Skeletal muscle satellite cell (primary cell): ENCODE results near the gene TLE3.

Experiments
- H3K27me3 ChIP-seq: 2 replicates; pipeline ENCODE4 v1.7.0; 2013; ENCODE audit warnings: low read length; ENCODE audit not compliant: control insufficient read depth, insufficient read depth
- H3K36me3 ChIP-seq: 2 replicates; pipeline ENCODE4 v1.7.0; 2013; ENCODE audit warnings: mild to moderate bottlenecking, control low read depth, low read length; ENCODE audit not compliant: insufficient read depth
- H3K4me1 ChIP-seq: 2 replicates; pipeline ENCODE4 v1.7.0; 2013; ENCODE audit warnings: low read length; ENCODE audit not compliant: control insufficient read depth, insufficient read depth
- H3K4me2 ChIP-seq: 2 replicates; pipeline ENCODE4 v1.7.0; 2013; ENCODE audit warnings: mild to moderate bottlenecking, low read length
- H3K4me3 ChIP-seq: 2 replicates; pipeline ENCODE4 v1.7.0; 2013; ENCODE audit warnings: low read length
- H3K9ac ChIP-seq: 2 replicates; pipeline ENCODE4 v1.7.0; 2013; ENCODE audit warnings: mild to moderate bottlenecking, low read depth, low read length, moderate library complexity
- H3K9me3 ChIP-seq: replicated peaks from 2 replicates; pipeline ENCODE4 v1.7.0; 2013; ENCODE audit warnings: mild to moderate bottlenecking, control low read depth, low read length

TLE3 gene

GRCh38 chr15:70030851-70031250 lies 66.9 kb downstream of the TLE3 start:
- Histone ChIP-seq H3K9ac (no peak overlapping the region), H3K4me1 (peaks cover 16% of the 10 kb centered on the region), H3K4me2 (no peak overlapping the region), H3K4me3 (no peak overlapping the region), H3K9me3 (no peaks in the 10 kb centered on the region), H3K36me3 (no peaks in the 10 kb centered on the region), H3K27me3 (peaks cover 88% of the 10 kb centered on the region)

- Histone ChIP-seq H3K36me3 (no peaks in the 10 kb centered on the region), H3K4me1 (peaks cover 28% of the 10 kb centered on the region), H3K4me2 (no peak overlapping the region), H3K9ac (no peak overlapping the region), H3K9me3 (no peaks in the 10 kb centered on the region), H3K27me3 (peaks cover 89% of the 10 kb centered on the region), H3K4me3 (no peak overlapping the region)
Observed at GRCh38 chr15:70029297-70029701, 68.4 kb downstream of the TLE3 start.

- Histone ChIP-seq H3K36me3 (no peaks in the 10 kb centered on the region), H3K9ac (no peak overlapping the region), H3K4me2 (no peak overlapping the region), H3K4me1 (peaks cover 32% of the 10 kb centered on the region), H3K9me3 (no peaks in the 10 kb centered on the region), H3K4me3 (no peak overlapping the region), H3K27me3 (peaks cover 86% of the 10 kb centered on the region)
Observed at GRCh38 chr15:70027518-70027917, 70.2 kb downstream of the TLE3 start.

DNA sequence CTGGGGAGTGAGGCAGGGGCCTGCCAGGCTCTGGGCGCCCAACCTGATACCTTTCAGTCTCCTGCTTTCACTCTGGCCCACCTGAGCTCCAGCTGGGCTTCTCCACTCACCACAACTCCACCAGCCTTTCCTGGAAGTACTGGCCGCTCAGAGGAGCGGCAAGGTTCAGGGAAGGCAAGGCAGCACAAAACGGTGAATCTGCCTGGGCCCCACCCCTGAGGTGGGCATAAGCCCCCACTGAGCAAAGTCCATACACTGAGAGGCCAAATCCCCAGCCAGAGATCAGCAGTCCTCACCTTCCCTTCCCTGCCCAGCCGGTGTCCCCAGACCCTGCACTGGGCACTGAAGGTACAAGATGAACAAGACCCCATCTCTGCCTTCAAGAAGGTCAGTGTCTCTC lies 70.7 kb downstream of the TLE3 start:
- peaks cover 32% of the 10 kb centered on the region for H3K4me1 ChIP-seq
- H3K4me3 ChIP-seq = no peak overlapping the region
- peaks cover 87% of the 10 kb centered on the region for H3K27me3 ChIP-seq

GRCh38 chr15:70025413-70026296 lies 72.1 kb downstream of the TLE3 start:
- H3K9me3 ChIP-seq = no peaks in the 10 kb centered on the region
- peaks cover 84% of the 10 kb centered on the region for H3K27me3 ChIP-seq
- no peaks in the 10 kb centered on the region for H3K36me3 ChIP-seq
- H3K4me3 ChIP-seq = no peak overlapping the region
- peaks cover 32% of the 10 kb centered on the region for H3K4me1 ChIP-seq
- H3K9ac ChIP-seq = no peak overlapping the region
- peak overlapping the region; percentile 22 for H3K4me2 ChIP-seq

More for the DNA sequence above, 70.7 kb downstream of the TLE3 start:
- H3K36me3 ChIP-seq = no peaks in the 10 kb centered on the region
- no peaks in the 10 kb centered on the region for H3K9me3 ChIP-seq
- H3K9ac ChIP-seq = no peak overlapping the region
- H3K4me2 ChIP-seq = no peak overlapping the region

DNA sequence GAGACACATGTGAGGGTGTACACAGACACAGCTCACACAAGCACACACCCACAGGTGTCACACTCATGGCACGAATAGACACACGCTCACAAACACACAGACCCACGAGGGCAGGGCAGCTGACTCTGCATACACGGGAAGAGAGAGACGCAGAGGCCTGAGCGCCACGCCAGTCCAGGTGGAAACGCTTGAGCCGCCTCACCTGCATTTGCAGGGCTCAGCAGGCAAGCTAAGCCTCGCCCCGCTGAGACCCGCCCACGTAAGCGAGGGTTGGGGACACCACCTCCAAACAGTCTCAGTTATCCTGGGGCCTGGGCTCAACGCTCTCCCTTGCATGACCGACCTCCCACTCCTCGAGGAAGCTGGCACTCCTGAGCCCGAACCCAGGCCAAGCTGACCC lies 73.2 kb downstream of the TLE3 start:
- Histone ChIP-seq H3K27me3 (peaks cover 84% of the 10 kb centered on the region), H3K9me3 (no peaks in the 10 kb centered on the region), H3K4me1 (peaks cover 31% of the 10 kb centered on the region), H3K4me2 (no peak overlapping the region), H3K36me3 (no peaks in the 10 kb centered on the region), H3K4me3 (no peak overlapping the region), H3K9ac (no peak overlapping the region)

DNA sequence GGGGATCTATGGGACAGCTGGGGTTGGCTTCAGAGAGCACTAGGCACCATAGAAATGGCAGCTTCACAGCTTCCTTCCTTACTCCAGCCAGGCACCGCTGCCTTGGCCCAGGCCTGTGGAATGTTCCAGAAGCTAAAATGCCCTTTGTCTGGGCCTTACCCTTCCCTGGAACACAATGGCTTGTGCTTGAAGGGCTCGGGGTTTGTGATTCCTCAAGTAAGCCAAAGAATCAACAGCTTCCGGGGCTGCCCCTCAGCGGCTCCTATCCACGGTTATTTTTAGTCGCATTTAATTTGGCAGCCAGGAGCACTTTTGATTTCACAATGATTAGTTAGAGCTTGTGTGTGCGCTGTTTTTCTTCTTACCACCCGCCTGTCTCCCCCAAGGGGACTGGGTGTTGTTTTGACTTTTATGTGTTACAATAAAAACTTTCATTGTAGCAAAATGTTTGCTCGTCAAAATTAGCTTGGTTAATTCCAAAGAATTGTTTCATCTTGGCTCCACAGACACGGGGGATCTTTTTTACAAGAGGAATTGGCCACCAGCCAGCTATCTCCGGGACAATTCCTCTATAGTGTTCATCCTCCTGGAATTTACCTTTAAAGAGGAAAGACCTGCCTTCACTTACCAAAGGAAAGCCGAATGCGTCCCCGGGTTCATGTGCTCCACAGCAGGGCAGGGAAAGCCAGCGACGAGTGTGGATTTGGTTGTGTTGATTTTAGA lies 73.8 kb downstream of the TLE3 start:
- H3K9ac ChIP-seq = no peak overlapping the region
- H3K27me3 ChIP-seq = peaks cover 84% of the 10 kb centered on the region
- no peaks in the 10 kb centered on the region for H3K36me3 ChIP-seq

GRCh38 chr15:70023064-70023768 lies 74.5 kb downstream of the TLE3 start:
- H3K4me3 ChIP-seq = no peak overlapping the region
- H3K9me3 ChIP-seq = no peaks in the 10 kb centered on the region
- peaks cover 83% of the 10 kb centered on the region for H3K27me3 ChIP-seq
- H3K4me2 ChIP-seq = peak overlapping the region; percentile 28
- no peaks in the 10 kb centered on the region for H3K36me3 ChIP-seq
- no peak overlapping the region for H3K9ac ChIP-seq
- peaks cover 27% of the 10 kb centered on the region for H3K4me1 ChIP-seq

More for the DNA sequence above, 73.8 kb downstream of the TLE3 start:
- H3K4me1 ChIP-seq = peaks cover 27% of the 10 kb centered on the region
- H3K9me3 ChIP-seq = no peaks in the 10 kb centered on the region
- H3K4me3 ChIP-seq = no peak overlapping the region
- H3K4me2 ChIP-seq = peak overlapping the region; percentile 28

DNA sequence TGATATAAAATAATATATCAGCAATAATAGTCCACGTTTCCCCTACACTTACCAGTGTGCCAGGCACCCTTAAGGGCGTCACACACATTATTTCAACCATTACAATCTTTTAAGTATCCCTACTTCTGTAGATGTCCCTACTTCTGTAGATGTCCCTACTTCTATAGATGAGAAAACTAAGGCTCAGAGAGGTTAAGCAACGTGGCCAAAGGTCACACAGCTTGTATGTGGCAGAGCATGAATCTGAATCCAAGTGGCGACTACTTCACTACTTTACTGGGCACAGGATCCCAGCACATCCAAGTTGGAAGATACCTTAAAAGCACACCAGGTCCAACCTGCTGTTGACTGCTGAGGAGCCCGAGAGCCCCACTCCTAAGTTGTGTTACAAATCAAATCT lies 77.5 kb downstream of the TLE3 start:
- Histone ChIP-seq H3K4me1 (peaks cover 20% of the 10 kb centered on the region), H3K4me3 (no peak overlapping the region), H3K4me2 (no peak overlapping the region), H3K36me3 (no peaks in the 10 kb centered on the region), H3K9me3 (no peaks in the 10 kb centered on the region), H3K9ac (no peak overlapping the region), H3K27me3 (peaks cover 83% of the 10 kb centered on the region)

- no peak overlapping the region for H3K4me2 ChIP-seq
- H3K4me3 ChIP-seq = no peak overlapping the region
- peaks cover 10% of the 10 kb centered on the region for H3K4me1 ChIP-seq
- no peaks in the 10 kb centered on the region for H3K36me3 ChIP-seq
- no peak overlapping the region for H3K9ac ChIP-seq
- H3K9me3 ChIP-seq = no peaks in the 10 kb centered on the region
- peaks cover 79% of the 10 kb centered on the region for H3K27me3 ChIP-seq
Observed at GRCh38 chr15:70018646-70019600, 78.8 kb downstream of the TLE3 start.
